ENCODE data around the gene GKAP1.

GRCh38 chr9:83733739-83734138 is 83.8 kb downstream of the GKAP1 start:
- TF ChIP-seq POLR2A (IDR thresholded peaks at IDR 0.05; ENCODE audit: low read depth, low read length) (no peak), TAF1 (IDR thresholded peaks at IDR 0.05; ENCODE audit: borderline replicate concordance, low read depth, low read length) (no peak)

Measured in GM12892 (cell line).